Measurements from ENCODE around the gene BLOC1S5.

Gene BLOC1S5

GRCh38 chr6:8025191-8025590, 39.0 kb downstream of the BLOC1S5 start:
- no peak for DNase-seq (ENCODE audit: low read depth)
- no peak overlapping the region for H3K4me3 ChIP-seq (ENCODE audit: low read length)
- no peak for TF ChIP-seq CTCF (IDR thresholded peaks at IDR 0.05; ENCODE audit: insufficient read depth, low read depth, low read length, missing control alignments)

- no peak overlapping the region for H3K4me3 ChIP-seq (ENCODE audit: low read length)
- no peak for DNase-seq (ENCODE audit: low read depth)
- TF ChIP-seq CTCF (IDR thresholded peaks at IDR 0.05; ENCODE audit: insufficient read depth, low read depth, low read length, missing control alignments), result no peak
Measured at GRCh38 chr6:8023638-8024037, 40.6 kb downstream of the BLOC1S5 start.

GRCh38 chr6:8020083-8020482, 44.1 kb downstream of the BLOC1S5 start:
- TF ChIP-seq CTCF (IDR thresholded peaks at IDR 0.05; ENCODE audit: insufficient read depth, low read depth, low read length, missing control alignments), result no peak
- DNase-seq (ENCODE audit: low read depth), result no peak
- no peak overlapping the region for H3K4me3 ChIP-seq (ENCODE audit: low read length)

GRCh38 chr6:8017705-8018104, 46.5 kb downstream of the BLOC1S5 start:
- TF ChIP-seq CTCF (IDR thresholded peaks at IDR 0.05; ENCODE audit: insufficient read depth, low read depth, low read length, missing control alignments), result no peak
- no peak for DNase-seq (ENCODE audit: low read depth)

GRCh38 chr6:8017276-8017701, 46.9 kb downstream of the BLOC1S5 start:
- DNase-seq (ENCODE audit: low read depth), result no peak

More at GRCh38 chr6:8017705-8018104, 46.5 kb downstream of the BLOC1S5 start:
- H3K4me3 ChIP-seq (ENCODE audit: low read length), result no peak overlapping the region

GRCh38 chr6:8014947-8015346, 49.2 kb downstream of the BLOC1S5 start:
- H3K4me3 ChIP-seq (ENCODE audit: low read length), result no peak overlapping the region
- TF ChIP-seq CTCF (IDR thresholded peaks at IDR 0.05; ENCODE audit: insufficient read depth, low read depth, low read length, missing control alignments), result no peak
- peak; percentile 39 for DNase-seq (ENCODE audit: low read depth)

More at GRCh38 chr6:8017276-8017701, 46.9 kb downstream of the BLOC1S5 start:
- H3K4me3 ChIP-seq (ENCODE audit: low read length), result no peak overlapping the region
- TF ChIP-seq CTCF (IDR thresholded peaks at IDR 0.05; ENCODE audit: insufficient read depth, low read depth, low read length, missing control alignments), result no peak

GRCh38 chr6:8013763-8014162, 50.4 kb downstream of the BLOC1S5 start:
- DNase-seq (ENCODE audit: low read depth), result no peak
- H3K4me3 ChIP-seq (ENCODE audit: low read length), result no peak overlapping the region
- no peak for TF ChIP-seq CTCF (IDR thresholded peaks at IDR 0.05; ENCODE audit: insufficient read depth, low read depth, low read length, missing control alignments)
